CD4-positive, alpha-beta T cell (primary cell): Measurements from ENCODE around the gene ZNF91. TPM values are rescaled to one million over a fixed set of nuclear protein-coding genes. Genes with fewer than 3 reads are reported as not detected.
A peak's percentile ranks its signal among the peaks of the same experiment; 100 is the strongest.
"Not testable (repeated sequence)": the region's sequence is repeated elsewhere in the genome, so short reads cannot be mapped to it uniquely, and the experiment has no call there.

Experiments used
- ATAC-seq: fragments of 200-7000 bp; cut with Tn5 transposase; one replicate; pipeline ENCODE4 v1.10.0; 2022; ENCODE audit warnings: mild to moderate bottlenecking; ENCODE audit not compliant: poor library complexity
- CTCF ChIA-PET: fragments of 350-600 bp; sonication (Branson Sonifier 250); formaldehyde crosslinking; loops from one replicate; lab custom pipeline; 2021; ENCODE audit warnings: antibody characterized with exemption, inconsistent platforms; lab: Charles Lee
- POLR2A ChIA-PET: fragments of 350-600 bp; sonication (Branson Sonifier 250); formaldehyde crosslinking; loops from one replicate; lab custom pipeline; 2021; ENCODE audit warnings: antibody characterized with exemption, inconsistent platforms; lab: Charles Lee
- DNase-seq, 14 experiments: peaks; one replicate each; pipeline ENCODE4 v3.0.0-alpha.2; 2013 to 2020; ENCODE audit warnings: mixed read lengths in 2 of 14
- H3K27ac ChIP-seq, 2 donors: one replicate each; pipeline versions ENCODE4 v1.5.1 to v1.7.0; 2013; ENCODE audit warnings: low read length in 2 of 2, low read depth in 1 of 2, mild to moderate bottlenecking in 1 of 2
- H3K27me3 ChIP-seq, 2 experiments: 1 replicate in 1 of 2; 2 replicates in 1 of 2; pipeline versions ENCODE4 v1.6.1 to v1.7.0; 2013; ENCODE audit warnings: low read length in 2 of 2, control low read depth in 1 of 2, mild to moderate bottlenecking in 1 of 2, moderate library complexity in 1 of 2; ENCODE audit not compliant: insufficient read depth in 2 of 2, control insufficient read depth in 1 of 2
- H3K36me3 ChIP-seq: one replicate; pipeline ENCODE4 v1.6.1; 2013; ENCODE audit warnings: low read length, control low read depth; ENCODE audit not compliant: insufficient read depth
- H3K4me1 ChIP-seq: one replicate; pipeline ENCODE4 v1.6.1; 2013; ENCODE audit warnings: low read length, control low read depth; ENCODE audit not compliant: insufficient read depth
- H3K4me3 ChIP-seq: one replicate; pipeline ENCODE4 v1.5.1; 2013; ENCODE audit warnings: mild to moderate bottlenecking, low read length, moderate library complexity
- H3K9me3 ChIP-seq, 2 experiments: 1 replicate in 1 of 2; 2 replicates in 1 of 2; pipeline versions ENCODE4 v1.6.1 to v1.7.0; 2013; ENCODE audit warnings: low read length in 2 of 2, mild to moderate bottlenecking in 2 of 2, control low read depth in 1 of 2, moderate library complexity in 1 of 2; ENCODE audit not compliant: control insufficient read depth in 1 of 2, insufficient read depth in 1 of 2
- H3K27ac Mint-ChIP-seq: one replicate; pipeline ENCODE4 v1.8.0; 2020; ENCODE audit warnings: mixed read lengths
- H3K27me3 Mint-ChIP-seq: one replicate; pipeline ENCODE4 v1.8.0; 2021; ENCODE audit warnings: mixed read lengths
- H3K36me3 Mint-ChIP-seq: one replicate; pipeline ENCODE4 v1.8.0; 2021; ENCODE audit warnings: low read depth, mixed read lengths
- H3K4me1 Mint-ChIP-seq: one replicate; pipeline ENCODE4 v1.8.0; 2021; ENCODE audit warnings: low read depth, mixed read lengths
- H3K4me3 Mint-ChIP-seq: one replicate; pipeline ENCODE4 v1.8.0; 2020; ENCODE audit warnings: mild to moderate bottlenecking, mixed read lengths
- H3K9me3 Mint-ChIP-seq: one replicate; pipeline ENCODE4 v1.8.0; 2020; ENCODE audit warnings: mixed read lengths
- CTCF ChIP-seq: fragments of 200-600 bp; IDR thresholded peaks from one replicate; pipeline ENCODE4 v1.8.0; 2022; ENCODE audit warnings: antibody characterized with exemption, mild to moderate bottlenecking
- intact Hi-C, 2 experiments: fragments of 100-400 bp; cut with DNase I in 1 of 2; cut with micrococcal nuclease in 1 of 2; formaldehyde crosslinking; loops; one replicate each; pipeline versions ENCODE4 v1.15.1 to v1.9.0; 2023 to 2025; cut with DNase I, micrococcal nuclease
- total RNA-seq, 174 experiments: library from RNA in 2 of 174; stranded (reverse) in 2 of 174; gene quantifications; one replicate each; pipeline ENCODE4 v1.2.3 and lab custom pipeline; 2021 to 2026

The ZNF91 gene
- total RNA-seq, 2 experiments from 2014 or later, result 95.5 to 99.3 TPM

GRCh38 chr19:23305555-23305954, 89.7 kb downstream of the ZNF91 start:
- DNase-seq (no peak), ATAC-seq (no peak)
- Histone ChIP-seq H3K4me1 (no peaks in the 10 kb centered on the region), H3K27ac (no peak overlapping the region), H3K27me3 (peaks cover 0 to 4% of the 10 kb centered on the region in 2 experiments), H3K36me3 (no peaks in the 10 kb centered on the region), H3K9me3 (peaks cover 9 to 11% of the 10 kb centered on the region in 2 experiments), H3K4me3 (no peak overlapping the region)
- intact Hi-C loops, result loop anchor here in 1 of 2 experiments (5.0 kb wide), 1 partner anchor 488 kb away; no protein-coding TSS in a partner anchor
- ChIA-PET POLR2A (no interaction called here), CTCF (no interaction called here)
- Mint-ChIP-seq H3K4me1 (no peaks in the 10 kb centered on the region), H3K27me3 (no peaks in the 10 kb centered on the region), H3K27ac (no peak overlapping the region), H3K9me3 (peaks cover 3% of the 10 kb centered on the region), H3K36me3 (no peaks in the 10 kb centered on the region), H3K4me3 (no peak overlapping the region)
- peak; percentile 26 for TF ChIP-seq CTCF

- Mint-ChIP-seq H3K4me3 (no peak overlapping the region), H3K4me1 (no peaks in the 10 kb centered on the region), H3K9me3 (peaks cover 8% of the 10 kb centered on the region), H3K36me3 (peaks cover 6% of the 10 kb centered on the region), H3K27ac (no peak overlapping the region), H3K27me3 (no peaks in the 10 kb centered on the region)
- DNase-seq, result no peak
- H3K27ac ChIP-seq, result no peak overlapping the region
- ChIA-PET CTCF (no interaction called here), POLR2A (no interaction called here)
- H3K36me3 ChIP-seq, result no peaks in the 10 kb centered on the region
- intact Hi-C loops, result no loop called here
- peaks cover 9 to 11% of the 10 kb centered on the region in 2 experiments for H3K9me3 ChIP-seq
- no peak for TF ChIP-seq CTCF
- H3K27me3 ChIP-seq, result peaks cover 0 to 4% of the 10 kb centered on the region in 2 experiments
- no peak overlapping the region for H3K4me3 ChIP-seq
- ATAC-seq, result no peak
- H3K4me1 ChIP-seq, result no peaks in the 10 kb centered on the region
Measured at GRCh38 chr19:23304238-23304637, 91.0 kb downstream of the ZNF91 start.

GRCh38 chr19:23294141-23294540, 101.1 kb downstream of the ZNF91 start:
- TF ChIP-seq CTCF, result no peak
- H3K36me3 ChIP-seq, result no peaks in the 10 kb centered on the region
- no peaks in the 10 kb centered on the region for H3K4me1 ChIP-seq
- no peak overlapping the region for H3K4me3 ChIP-seq
- H3K4me1 Mint-ChIP-seq, result no peaks in the 10 kb centered on the region
- POLR2A ChIA-PET, result no interaction called here
- peaks cover 11% of the 10 kb centered on the region for H3K9me3 Mint-ChIP-seq
- peaks cover 0 to 11% of the 10 kb centered on the region in 2 experiments for H3K9me3 ChIP-seq
- intact Hi-C loops, result no loop called here
- no peaks in the 10 kb centered on the region for H3K27me3 ChIP-seq
- H3K27me3 Mint-ChIP-seq, result no peaks in the 10 kb centered on the region
- CTCF ChIA-PET, result no interaction called here
- no peak overlapping the region for H3K27ac ChIP-seq
- DNase-seq (no peak), ATAC-seq (no peak)
- no peak overlapping the region for H3K27ac Mint-ChIP-seq
- peaks cover 9% of the 10 kb centered on the region for H3K36me3 Mint-ChIP-seq
- H3K4me3 Mint-ChIP-seq, result no peak overlapping the region

- H3K36me3 Mint-ChIP-seq, H3K4me3 ChIP-seq, H3K4me3 Mint-ChIP-seq, CTCF ChIA-PET, H3K27me3 ChIP-seq, H3K4me1 ChIP-seq, H3K27ac ChIP-seq, H3K36me3 ChIP-seq, intact Hi-C loops, H3K27ac Mint-ChIP-seq, DNase-seq, H3K9me3 Mint-ChIP-seq, ATAC-seq, POLR2A ChIA-PET, H3K27me3 Mint-ChIP-seq, H3K4me1 Mint-ChIP-seq: not testable (repeated sequence)
- H3K9me3 ChIP-seq, result peaks cover 0 to 11% of the 10 kb centered on the region in 2 experiments
Measured at GRCh38 chr19:23289966-23290365, 105.3 kb downstream of the ZNF91 start.
